ENCODE data around the gene LZTS2.

DNA sequence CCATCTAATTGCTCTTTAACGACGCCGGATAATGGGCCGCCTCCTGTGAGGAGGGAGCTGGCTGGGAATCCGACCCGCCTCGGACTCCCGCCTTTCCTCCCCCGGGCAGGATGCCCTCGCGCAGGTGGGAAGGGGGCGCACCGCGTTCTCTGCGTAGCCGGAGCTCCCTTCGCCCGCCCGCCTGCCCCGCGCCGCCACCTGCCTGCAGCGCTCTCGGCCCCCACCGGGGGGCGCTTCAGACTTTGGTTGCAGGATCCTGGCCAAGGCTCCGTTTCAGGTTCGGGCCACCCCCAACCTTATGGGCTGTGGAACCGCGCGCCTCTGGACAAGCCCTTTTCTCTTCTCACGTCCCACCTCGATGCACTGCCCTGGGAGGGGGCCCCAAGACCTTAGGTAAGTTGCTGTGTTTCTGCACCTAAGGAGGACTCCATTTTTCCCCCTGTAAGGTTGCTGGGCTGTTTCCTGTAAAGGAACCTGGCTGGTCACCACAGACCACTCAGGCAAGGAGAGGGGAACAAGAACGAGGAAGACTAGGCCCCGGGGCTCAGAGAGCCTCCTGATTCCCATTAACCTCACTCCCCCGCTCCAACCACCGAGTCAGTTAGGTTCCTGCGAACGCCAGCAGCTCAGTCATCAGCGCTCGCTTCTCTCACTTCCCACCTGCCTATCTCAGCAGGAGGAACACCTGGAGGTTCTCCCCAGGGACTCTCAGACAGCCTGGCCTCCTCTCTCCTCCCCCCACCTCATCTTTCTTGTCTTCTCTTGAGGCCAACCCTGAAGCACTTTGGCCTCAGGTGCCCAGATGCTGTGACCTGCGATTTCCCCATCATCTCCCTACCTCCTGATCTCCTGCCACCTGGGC is 50.8 kb downstream of the LZTS2 start:
- TF ChIP-seq, protein P1, sequence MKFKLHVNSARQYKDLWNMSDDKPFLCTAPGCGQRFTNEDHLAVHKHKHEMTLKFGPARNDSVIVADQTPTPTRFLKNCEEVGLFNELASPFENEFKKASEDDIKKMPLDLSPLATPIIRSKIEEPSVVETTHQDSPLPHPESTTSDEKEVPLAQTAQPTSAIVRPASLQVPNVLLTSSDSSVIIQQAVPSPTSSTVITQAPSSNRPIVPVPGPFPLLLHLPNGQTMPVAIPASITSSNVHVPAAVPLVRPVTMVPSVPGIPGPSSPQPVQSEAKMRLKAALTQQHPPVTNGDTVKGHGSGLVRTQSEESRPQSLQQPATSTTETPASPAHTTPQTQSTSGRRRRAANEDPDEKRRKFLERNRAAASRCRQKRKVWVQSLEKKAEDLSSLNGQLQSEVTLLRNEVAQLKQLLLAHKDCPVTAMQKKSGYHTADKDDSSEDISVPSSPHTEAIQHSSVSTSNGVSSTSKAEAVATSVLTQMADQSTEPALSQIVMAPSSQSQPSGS (tag by site-specific recombination; IDR thresholded peaks at IDR 0.05; ENCODE audit: low read depth) = no peak
- TF ChIP-seq, protein P2, sequence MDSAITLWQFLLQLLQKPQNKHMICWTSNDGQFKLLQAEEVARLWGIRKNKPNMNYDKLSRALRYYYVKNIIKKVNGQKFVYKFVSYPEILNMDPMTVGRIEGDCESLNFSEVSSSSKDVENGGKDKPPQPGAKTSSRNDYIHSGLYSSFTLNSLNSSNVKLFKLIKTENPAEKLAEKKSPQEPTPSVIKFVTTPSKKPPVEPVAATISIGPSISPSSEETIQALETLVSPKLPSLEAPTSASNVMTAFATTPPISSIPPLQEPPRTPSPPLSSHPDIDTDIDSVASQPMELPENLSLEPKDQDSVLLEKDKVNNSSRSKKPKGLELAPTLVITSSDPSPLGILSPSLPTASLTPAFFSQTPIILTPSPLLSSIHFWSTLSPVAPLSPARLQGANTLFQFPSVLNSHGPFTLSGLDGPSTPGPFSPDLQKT (IDR thresholded peaks at IDR 0.05; ENCODE audit: borderline replicate concordance, low read depth, low read length) = no peak
- no peak for TF ChIP-seq ZBTB7A (tag by site-specific recombination; IDR thresholded peaks at IDR 0.05; ENCODE audit: low read depth)
